GM12878 (cell line): ENCODE data around the gene BBS12. TPM values are rescaled to one million over a fixed set of nuclear protein-coding genes. Genes with fewer than 3 reads are reported as not detected.
A peak's percentile ranks its signal among the peaks of the same experiment; 100 is the strongest.

Experiments
- MYC ChIP-seq: IDR thresholded peaks from 2 replicates; pipeline ENCODE4 v1.6.1; 2011; ENCODE audit warnings: mild to moderate bottlenecking, low read length, moderate library complexity, inconsistent platforms; ENCODE audit not compliant: insufficient read depth, insufficient replicate concordance, insufficient read length, severe bottlenecking
- RELA ChIP-seq: fragments of 450-650 bp; IDR thresholded peaks from 2 replicates; pipeline ENCODE4 v1.8.0; 2014; ENCODE audit warnings: borderline replicate concordance; ENCODE audit not compliant: partially characterized antibody
- RFX5 ChIP-seq: IDR thresholded peaks from 2 replicates; pipeline ENCODE4 v1.6.1; 2011; ENCODE audit warnings: low read depth, low read length, improper control_type of control experiment
- SUPT20H ChIP-seq: IDR thresholded peaks from 2 replicates; pipeline ENCODE4 v1.6.1; 2011; ENCODE audit warnings: low read depth, mild to moderate bottlenecking, low read length, moderate library complexity, borderline replicate concordance; ENCODE audit not compliant: control insufficient read depth
- ZNF217 ChIP-seq: fragments of 450-650 bp; IDR thresholded peaks from 2 replicates; pipeline ENCODE4 v1.6.1; 2017; ENCODE audit warnings: antibody characterized with exemption, mild to moderate bottlenecking
- polyA plus RNA-seq, 11 experiments: library from polyadenylated mRNA; depleted of rRNA in 4 of 11; unstranded in 6 of 11; stranded (reverse) in 5 of 11; fragments of >200 nt; fragmentation: Nextera tagmentation in 4 of 11; fragmentation: Illumina TruSeq in 1 of 11; extraction: Ambion mirVana in 4 of 11; extraction: Trizol in 1 of 11; gene quantifications; 1 replicate in 1 of 11; 2 replicates in 10 of 11; pipeline versions ENCODE4 v1.2.1 to v1.2.3, GENCODE V29; 2011 to 2016; ENCODE audit warnings: inconsistent platforms in 2 of 11, missing spikeins in 2 of 11, low read depth in 1 of 11
- total RNA-seq, 4 experiments: library from RNA; depleted of rRNA in 3 of 4; stranded (reverse); fragments of >200 nt in 3 of 4; fragmentation: Illumina TruSeq in 1 of 4; extraction: Trizol in 1 of 4; gene quantifications; 2 replicates each; pipeline versions ENCODE4 v1.2.1 to v1.2.3, GENCODE V29; 2013 to 2021
- TF ChIP-seq, protein P1 (sequence below): fragments of 450-650 bp; IDR thresholded peaks from 2 replicates; pipeline ENCODE4 v1.6.1; 2017; ENCODE audit warnings: low read depth, mild to moderate bottlenecking, moderate library complexity
- TF ChIP-seq, protein P2 (sequence below): IDR thresholded peaks from 2 replicates; pipeline ENCODE4 v1.6.1; 2012; ENCODE audit warnings: improper control_type of control experiment, low read depth, low read length; ENCODE audit not compliant: insufficient replicate concordance
- TF ChIP-seq, protein P3 (sequence below): IDR thresholded peaks from 2 replicates; pipeline ENCODE4 v1.6.1; 2011; ENCODE audit warnings: low read depth, low read length, improper control_type of control experiment, borderline replicate concordance
- TF ChIP-seq, protein P4 (sequence below): IDR thresholded peaks from 2 replicates; pipeline ENCODE4 v1.6.1; 2012; ENCODE audit warnings: low read length, inconsistent platforms
- TF ChIP-seq, protein P5 (sequence below): fragments of 450-650 bp; IDR thresholded peaks from 2 replicates; pipeline ENCODE4 v1.6.1; 2017; ENCODE audit warnings: borderline replicate concordance
- TF ChIP-seq, protein P6 (sequence below): fragments of 450-650 bp; IDR thresholded peaks from 2 replicates; pipeline ENCODE4 v1.6.1; 2018; ENCODE audit warnings: mild to moderate bottlenecking, low read depth, moderate library complexity; ENCODE audit not compliant: partially characterized antibody

The BBS12 gene
- total and polyA plus RNA-seq, 10 of the 15 experiments (the other 5 are each of a cell fraction or from before 2014, with no cell fraction given): 0.15 to 0.63 (median 0.42) TPM

DNA sequence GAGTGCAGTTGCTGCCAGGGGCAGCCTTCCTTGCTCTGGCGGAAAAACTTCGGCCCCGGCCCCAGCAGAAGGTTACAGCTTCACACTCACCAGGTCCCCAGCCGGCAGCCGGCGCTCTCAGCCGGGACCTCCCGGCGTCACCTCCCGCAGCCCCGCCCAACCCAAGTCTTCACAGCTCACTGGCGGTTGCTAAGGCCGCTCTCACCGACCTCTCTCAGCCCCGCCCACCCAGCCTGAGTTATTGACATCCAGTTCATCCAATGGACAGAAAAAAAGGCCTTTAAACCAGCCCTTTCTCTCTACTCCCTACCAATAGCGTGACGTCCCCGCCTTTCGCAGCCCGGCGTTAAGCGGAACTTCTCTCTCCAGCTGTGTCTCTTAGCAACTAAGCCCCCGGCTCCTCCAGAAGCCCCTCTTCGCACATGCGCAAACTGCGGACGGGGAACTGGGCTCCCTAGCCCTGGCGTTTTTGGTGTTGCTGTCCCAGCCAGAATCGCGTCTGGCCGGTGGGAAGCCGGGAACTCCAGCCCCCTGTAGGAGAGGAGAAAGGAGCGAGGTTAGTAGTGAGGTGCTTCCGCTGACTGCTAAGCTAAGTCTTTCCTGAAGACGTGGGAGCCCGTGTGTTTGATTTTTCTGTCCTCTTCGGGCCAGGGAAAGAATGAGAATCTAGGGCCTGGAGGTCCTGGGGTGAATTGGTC is at the start of gene BBS12 (continued):
- TF ChIP-seq, protein P1, sequence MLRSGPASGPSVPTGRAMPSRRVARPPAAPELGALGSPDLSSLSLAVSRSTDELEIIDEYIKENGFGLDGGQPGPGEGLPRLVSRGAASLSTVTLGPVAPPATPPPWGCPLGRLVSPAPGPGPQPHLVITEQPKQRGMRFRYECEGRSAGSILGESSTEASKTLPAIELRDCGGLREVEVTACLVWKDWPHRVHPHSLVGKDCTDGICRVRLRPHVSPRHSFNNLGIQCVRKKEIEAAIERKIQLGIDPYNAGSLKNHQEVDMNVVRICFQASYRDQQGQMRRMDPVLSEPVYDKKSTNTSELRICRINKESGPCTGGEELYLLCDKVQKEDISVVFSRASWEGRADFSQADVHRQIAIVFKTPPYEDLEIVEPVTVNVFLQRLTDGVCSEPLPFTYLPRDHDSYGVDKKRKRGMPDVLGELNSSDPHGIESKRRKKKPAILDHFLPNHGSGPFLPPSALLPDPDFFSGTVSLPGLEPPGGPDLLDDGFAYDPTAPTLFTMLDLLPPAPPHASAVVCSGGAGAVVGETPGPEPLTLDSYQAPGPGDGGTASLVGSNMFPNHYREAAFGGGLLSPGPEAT: no peak
- TF ChIP-seq, protein P2, sequence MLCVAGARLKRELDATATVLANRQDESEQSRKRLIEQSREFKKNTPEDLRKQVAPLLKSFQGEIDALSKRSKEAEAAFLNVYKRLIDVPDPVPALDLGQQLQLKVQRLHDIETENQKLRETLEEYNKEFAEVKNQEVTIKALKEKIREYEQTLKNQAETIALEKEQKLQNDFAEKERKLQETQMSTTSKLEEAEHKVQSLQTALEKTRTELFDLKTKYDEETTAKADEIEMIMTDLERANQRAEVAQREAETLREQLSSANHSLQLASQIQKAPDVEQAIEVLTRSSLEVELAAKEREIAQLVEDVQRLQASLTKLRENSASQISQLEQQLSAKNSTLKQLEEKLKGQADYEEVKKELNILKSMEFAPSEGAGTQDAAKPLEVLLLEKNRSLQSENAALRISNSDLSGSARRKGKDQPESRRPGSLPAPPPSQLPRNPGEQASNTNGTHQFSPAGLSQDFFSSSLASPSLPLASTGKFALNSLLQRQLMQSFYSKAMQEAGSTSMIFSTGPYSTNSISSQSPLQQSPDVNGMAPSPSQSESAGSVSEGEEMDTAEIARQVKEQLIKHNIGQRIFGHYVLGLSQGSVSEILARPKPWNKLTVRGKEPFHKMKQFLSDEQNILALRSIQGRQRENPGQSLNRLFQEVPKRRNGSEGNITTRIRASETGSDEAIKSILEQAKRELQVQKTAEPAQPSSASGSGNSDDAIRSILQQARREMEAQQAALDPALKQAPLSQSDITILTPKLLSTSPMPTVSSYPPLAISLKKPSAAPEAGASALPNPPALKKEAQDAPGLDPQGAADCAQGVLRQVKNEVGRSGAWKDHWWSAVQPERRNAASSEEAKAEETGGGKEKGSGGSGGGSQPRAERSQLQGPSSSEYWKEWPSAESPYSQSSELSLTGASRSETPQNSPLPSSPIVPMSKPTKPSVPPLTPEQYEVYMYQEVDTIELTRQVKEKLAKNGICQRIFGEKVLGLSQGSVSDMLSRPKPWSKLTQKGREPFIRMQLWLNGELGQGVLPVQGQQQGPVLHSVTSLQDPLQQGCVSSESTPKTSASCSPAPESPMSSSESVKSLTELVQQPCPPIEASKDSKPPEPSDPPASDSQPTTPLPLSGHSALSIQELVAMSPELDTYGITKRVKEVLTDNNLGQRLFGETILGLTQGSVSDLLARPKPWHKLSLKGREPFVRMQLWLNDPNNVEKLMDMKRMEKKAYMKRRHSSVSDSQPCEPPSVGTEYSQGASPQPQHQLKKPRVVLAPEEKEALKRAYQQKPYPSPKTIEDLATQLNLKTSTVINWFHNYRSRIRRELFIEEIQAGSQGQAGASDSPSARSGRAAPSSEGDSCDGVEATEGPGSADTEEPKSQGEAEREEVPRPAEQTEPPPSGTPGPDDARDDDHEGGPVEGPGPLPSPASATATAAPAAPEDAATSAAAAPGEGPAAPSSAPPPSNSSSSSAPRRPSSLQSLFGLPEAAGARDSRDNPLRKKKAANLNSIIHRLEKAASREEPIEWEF: no peak
- TF ChIP-seq, protein P3, sequence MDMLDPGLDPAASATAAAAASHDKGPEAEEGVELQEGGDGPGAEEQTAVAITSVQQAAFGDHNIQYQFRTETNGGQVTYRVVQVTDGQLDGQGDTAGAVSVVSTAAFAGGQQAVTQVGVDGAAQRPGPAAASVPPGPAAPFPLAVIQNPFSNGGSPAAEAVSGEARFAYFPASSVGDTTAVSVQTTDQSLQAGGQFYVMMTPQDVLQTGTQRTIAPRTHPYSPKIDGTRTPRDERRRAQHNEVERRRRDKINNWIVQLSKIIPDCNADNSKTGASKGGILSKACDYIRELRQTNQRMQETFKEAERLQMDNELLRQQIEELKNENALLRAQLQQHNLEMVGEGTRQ: no peak
- no peak for TF ChIP-seq MYC
- peak; percentile 91 for TF ChIP-seq RFX5
- TF ChIP-seq ZNF217: no peak
- TF ChIP-seq SUPT20H: no peak
- TF ChIP-seq RELA: no peak
- TF ChIP-seq, protein P4, sequence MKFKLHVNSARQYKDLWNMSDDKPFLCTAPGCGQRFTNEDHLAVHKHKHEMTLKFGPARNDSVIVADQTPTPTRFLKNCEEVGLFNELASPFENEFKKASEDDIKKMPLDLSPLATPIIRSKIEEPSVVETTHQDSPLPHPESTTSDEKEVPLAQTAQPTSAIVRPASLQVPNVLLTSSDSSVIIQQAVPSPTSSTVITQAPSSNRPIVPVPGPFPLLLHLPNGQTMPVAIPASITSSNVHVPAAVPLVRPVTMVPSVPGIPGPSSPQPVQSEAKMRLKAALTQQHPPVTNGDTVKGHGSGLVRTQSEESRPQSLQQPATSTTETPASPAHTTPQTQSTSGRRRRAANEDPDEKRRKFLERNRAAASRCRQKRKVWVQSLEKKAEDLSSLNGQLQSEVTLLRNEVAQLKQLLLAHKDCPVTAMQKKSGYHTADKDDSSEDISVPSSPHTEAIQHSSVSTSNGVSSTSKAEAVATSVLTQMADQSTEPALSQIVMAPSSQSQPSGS: no peak
- TF ChIP-seq, protein P5, sequence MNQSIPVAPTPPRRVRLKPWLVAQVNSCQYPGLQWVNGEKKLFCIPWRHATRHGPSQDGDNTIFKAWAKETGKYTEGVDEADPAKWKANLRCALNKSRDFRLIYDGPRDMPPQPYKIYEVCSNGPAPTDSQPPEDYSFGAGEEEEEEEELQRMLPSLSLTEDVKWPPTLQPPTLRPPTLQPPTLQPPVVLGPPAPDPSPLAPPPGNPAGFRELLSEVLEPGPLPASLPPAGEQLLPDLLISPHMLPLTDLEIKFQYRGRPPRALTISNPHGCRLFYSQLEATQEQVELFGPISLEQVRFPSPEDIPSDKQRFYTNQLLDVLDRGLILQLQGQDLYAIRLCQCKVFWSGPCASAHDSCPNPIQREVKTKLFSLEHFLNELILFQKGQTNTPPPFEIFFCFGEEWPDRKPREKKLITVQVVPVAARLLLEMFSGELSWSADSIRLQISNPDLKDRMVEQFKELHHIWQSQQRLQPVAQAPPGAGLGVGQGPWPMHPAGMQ: no peak
- TF ChIP-seq, protein P6, sequence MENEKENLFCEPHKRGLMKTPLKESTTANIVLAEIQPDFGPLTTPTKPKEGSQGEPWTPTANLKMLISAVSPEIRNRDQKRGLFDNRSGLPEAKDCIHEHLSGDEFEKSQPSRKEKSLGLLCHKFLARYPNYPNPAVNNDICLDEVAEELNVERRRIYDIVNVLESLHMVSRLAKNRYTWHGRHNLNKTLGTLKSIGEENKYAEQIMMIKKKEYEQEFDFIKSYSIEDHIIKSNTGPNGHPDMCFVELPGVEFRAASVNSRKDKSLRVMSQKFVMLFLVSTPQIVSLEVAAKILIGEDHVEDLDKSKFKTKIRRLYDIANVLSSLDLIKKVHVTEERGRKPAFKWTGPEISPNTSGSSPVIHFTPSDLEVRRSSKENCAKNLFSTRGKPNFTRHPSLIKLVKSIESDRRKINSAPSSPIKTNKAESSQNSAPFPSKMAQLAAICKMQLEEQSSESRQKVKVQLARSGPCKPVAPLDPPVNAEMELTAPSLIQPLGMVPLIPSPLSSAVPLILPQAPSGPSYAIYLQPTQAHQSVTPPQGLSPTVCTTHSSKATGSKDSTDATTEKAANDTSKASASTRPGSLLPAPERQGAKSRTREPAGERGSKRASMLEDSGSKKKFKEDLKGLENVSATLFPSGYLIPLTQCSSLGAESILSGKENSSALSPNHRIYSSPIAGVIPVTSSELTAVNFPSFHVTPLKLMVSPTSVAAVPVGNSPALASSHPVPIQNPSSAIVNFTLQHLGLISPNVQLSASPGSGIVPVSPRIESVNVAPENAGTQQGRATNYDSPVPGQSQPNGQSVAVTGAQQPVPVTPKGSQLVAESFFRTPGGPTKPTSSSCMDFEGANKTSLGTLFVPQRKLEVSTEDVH: no peak
